ENCODE data around the gene MCM8. TPM values are rescaled to one million over a fixed set of nuclear protein-coding genes. Genes with fewer than 3 reads are reported as not detected.

Gene MCM8
- total RNA-seq, 2 donors from 2014 or later = 4.0 to 4.2 TPM

DNA sequence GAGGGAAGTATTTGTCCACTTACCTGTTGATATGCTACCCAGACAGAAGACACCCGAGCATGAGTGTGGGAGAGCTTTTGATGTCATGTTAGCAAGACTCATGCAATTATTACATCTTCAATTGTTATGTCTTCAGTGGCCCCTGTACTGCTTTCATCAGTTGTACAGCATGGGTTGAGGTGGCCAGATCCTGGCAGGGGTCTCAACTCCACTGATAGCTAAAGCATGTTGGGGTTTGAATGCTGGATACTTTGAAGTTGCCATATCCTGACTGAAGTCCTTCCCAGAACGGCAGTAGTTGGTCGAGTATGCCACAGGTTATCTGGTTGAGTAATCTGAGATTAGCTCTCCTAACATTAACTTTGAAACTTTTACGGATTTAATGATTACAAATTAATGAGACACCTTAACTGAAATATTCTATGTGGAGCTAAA is 56.7 kb downstream of the MCM8 start:
- H3K4me1 ChIP-seq = peaks cover 0 to 31% of the 10 kb centered on the region in 2 donors
- no peaks in the 10 kb centered on the region for H3K9me3 ChIP-seq
- DNase-seq (ENCODE audit: low spot score) = no peak
- no peaks in the 10 kb centered on the region for H3K27me3 ChIP-seq
- H3K36me3 ChIP-seq = peaks cover 25% of the 10 kb centered on the region
- TF ChIP-seq, protein P1, sequence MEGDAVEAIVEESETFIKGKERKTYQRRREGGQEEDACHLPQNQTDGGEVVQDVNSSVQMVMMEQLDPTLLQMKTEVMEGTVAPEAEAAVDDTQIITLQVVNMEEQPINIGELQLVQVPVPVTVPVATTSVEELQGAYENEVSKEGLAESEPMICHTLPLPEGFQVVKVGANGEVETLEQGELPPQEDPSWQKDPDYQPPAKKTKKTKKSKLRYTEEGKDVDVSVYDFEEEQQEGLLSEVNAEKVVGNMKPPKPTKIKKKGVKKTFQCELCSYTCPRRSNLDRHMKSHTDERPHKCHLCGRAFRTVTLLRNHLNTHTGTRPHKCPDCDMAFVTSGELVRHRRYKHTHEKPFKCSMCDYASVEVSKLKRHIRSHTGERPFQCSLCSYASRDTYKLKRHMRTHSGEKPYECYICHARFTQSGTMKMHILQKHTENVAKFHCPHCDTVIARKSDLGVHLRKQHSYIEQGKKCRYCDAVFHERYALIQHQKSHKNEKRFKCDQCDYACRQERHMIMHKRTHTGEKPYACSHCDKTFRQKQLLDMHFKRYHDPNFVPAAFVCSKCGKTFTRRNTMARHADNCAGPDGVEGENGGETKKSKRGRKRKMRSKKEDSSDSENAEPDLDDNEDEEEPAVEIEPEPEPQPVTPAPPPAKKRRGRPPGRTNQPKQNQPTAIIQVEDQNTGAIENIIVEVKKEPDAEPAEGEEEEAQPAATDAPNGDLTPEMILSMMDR (IDR thresholded peaks at IDR 0.05) = no peak
- H3K27ac ChIP-seq = peak overlapping the region; percentile 86 to 92
- peak overlapping the region; percentile 87 to 96 for H3K4me3 ChIP-seq

DNA sequence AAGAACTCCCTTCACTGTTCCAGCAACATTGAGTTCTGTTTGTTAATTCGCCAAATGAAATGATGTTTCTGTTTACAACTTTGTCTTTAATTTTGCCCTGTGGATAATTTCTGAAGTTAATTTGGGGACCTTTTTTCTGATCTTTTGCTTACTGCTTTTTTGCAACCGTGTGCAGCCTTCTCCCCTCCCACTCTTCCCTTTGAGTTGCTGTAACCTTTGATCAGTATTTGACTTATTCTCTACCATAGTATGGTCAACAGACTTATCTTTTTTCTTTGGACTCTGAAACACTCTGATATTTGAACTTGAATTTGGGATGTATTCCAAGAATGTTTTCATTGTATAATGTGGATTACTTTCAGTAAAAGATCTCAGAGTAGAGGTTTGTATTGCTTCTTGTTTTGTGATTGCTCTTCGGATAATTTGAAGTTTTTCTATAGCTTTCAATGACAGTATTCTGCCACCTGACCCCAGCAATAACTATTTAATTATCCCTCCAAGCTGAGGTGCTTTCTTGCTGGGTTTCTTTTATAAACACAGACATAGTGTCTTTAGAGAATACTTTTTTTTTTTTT is 57.2 kb downstream of the MCM8 start:
- peak overlapping the region; percentile 86 to 92 for H3K27ac ChIP-seq
- no peak for DNase-seq (ENCODE audit: low spot score)
- H3K4me3 ChIP-seq = peak overlapping the region; percentile 87 to 96
- H3K27me3 ChIP-seq = no peaks in the 10 kb centered on the region
- peaks cover 0 to 31% of the 10 kb centered on the region in 2 donors for H3K4me1 ChIP-seq
- H3K9me3 ChIP-seq = no peaks in the 10 kb centered on the region
- H3K36me3 ChIP-seq = peaks cover 30% of the 10 kb centered on the region
- TF ChIP-seq, protein P1 (IDR thresholded peaks at IDR 0.05) = no peak

- peak; percentile 90 for DNase-seq (ENCODE audit: low spot score)
- peaks cover 36% of the 10 kb centered on the region for H3K36me3 ChIP-seq
- peak overlapping the region in 1 of 2 donors; percentile 96 for H3K4me3 ChIP-seq
- H3K4me1 ChIP-seq = peaks cover 0 to 31% of the 10 kb centered on the region in 2 donors
- TF ChIP-seq, protein P1 (IDR thresholded peaks at IDR 0.05) = no peak
- no peaks in the 10 kb centered on the region for H3K27me3 ChIP-seq
- no peaks in the 10 kb centered on the region for H3K9me3 ChIP-seq
- H3K27ac ChIP-seq = peak overlapping the region; percentile 86 to 92
Measured at GRCh38 chr20:6008254-6008653, 57.8 kb downstream of the MCM8 start.

DNA sequence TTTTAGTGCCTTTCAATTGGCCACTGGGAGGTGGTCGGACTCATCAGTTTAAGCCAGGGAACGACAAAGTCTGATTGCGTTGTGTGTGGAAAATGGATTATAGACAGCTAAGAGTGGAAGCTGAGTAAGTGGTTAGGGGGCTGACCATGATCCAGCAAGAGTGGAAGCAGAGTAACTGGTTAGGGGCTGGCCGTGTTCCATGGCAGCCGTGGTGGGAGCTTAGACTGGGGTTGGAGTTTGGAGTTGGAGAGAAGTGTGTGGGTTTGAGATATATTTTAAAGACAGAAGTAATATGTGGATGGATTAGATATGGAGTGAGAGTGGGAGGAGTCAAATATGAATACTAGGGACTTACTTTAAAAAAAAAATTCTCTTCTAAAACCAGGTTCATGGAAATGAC is 61.7 kb downstream of the MCM8 start:
- H3K36me3 ChIP-seq = peaks cover 44% of the 10 kb centered on the region
- DNase-seq (ENCODE audit: low spot score) = no peak
- H3K27ac ChIP-seq = no peak overlapping the region

GRCh38 chr20:6014017-6014416 is 63.6 kb downstream of the MCM8 start:
- no peaks in the 10 kb centered on the region for H3K9me3 ChIP-seq
- peaks cover 44% of the 10 kb centered on the region for H3K36me3 ChIP-seq
- DNase-seq (ENCODE audit: low spot score) = no peak
- no peak overlapping the region for H3K4me3 ChIP-seq
- TF ChIP-seq, protein P1 (IDR thresholded peaks at IDR 0.05) = no peak
- H3K4me1 ChIP-seq = no peaks in the 10 kb centered on the region
- H3K27me3 ChIP-seq = no peaks in the 10 kb centered on the region
- H3K27ac ChIP-seq = no peak overlapping the region

More for the DNA sequence above, 61.7 kb downstream of the MCM8 start:
- H3K9me3 ChIP-seq = no peaks in the 10 kb centered on the region
- peaks cover 0 to 17% of the 10 kb centered on the region in 2 donors for H3K4me1 ChIP-seq
- H3K4me3 ChIP-seq = no peak overlapping the region
- TF ChIP-seq, protein P1 (IDR thresholded peaks at IDR 0.05) = no peak
- H3K27me3 ChIP-seq = no peaks in the 10 kb centered on the region

GRCh38 chr20:6014957-6015356 is 64.5 kb downstream of the MCM8 start:
- Histone ChIP-seq H3K4me1 (no peaks in the 10 kb centered on the region), H3K36me3 (peaks cover 39% of the 10 kb centered on the region), H3K9me3 (no peaks in the 10 kb centered on the region), H3K27me3 (no peaks in the 10 kb centered on the region), H3K27ac (no peak overlapping the region), H3K4me3 (no peak overlapping the region)
- TF ChIP-seq, protein P1 (IDR thresholded peaks at IDR 0.05) = no peak
- no peak for DNase-seq (ENCODE audit: low spot score)
